Daoy (cell line): ENCODE measurements around the gene KIAA1549. TPM values are rescaled to one million over a fixed set of nuclear protein-coding genes. Genes with fewer than 3 reads are reported as not detected.

Experiments
- DNase-seq: peaks from one replicate; pipeline ENCODE4 v3.0.0-alpha.2; 2015; ENCODE audit warnings: low read depth
- total RNA-seq: library from RNA; depleted of rRNA; stranded (reverse); fragments of >200 nt; shearing (Covaris generic); gene quantifications from 2 replicates; pipeline ENCODE4 v1.2.3, GENCODE V29; 2014

Gene KIAA1549
- total RNA-seq, 1 experiment from 2014 or later = 1.8 TPM

- no peak for DNase-seq
Observed at GRCh38 chr7:138907201-138907847, 73.9 kb downstream of the KIAA1549 start.

- DNase-seq = no peak
Observed at GRCh38 chr7:138903859-138904435, 77.2 kb downstream of the KIAA1549 start.

GRCh38 chr7:138903186-138903820 lies 77.9 kb downstream of the KIAA1549 start:
- DNase-seq = no peak

GRCh38 chr7:138902161-138902560 lies 79.0 kb downstream of the KIAA1549 start:
- DNase-seq = no peak

GRCh38 chr7:138900035-138900828 lies 81.0 kb downstream of the KIAA1549 start:
- DNase-seq = peak; percentile 80

GRCh38 chr7:138898802-138899201 lies 82.4 kb downstream of the KIAA1549 start:
- DNase-seq = no peak

- DNase-seq = peak; percentile 22
Observed at GRCh38 chr7:138898255-138898654, 82.9 kb downstream of the KIAA1549 start.

GRCh38 chr7:138895679-138896078 lies 85.5 kb downstream of the KIAA1549 start:
- DNase-seq = no peak

- no peak for DNase-seq
Observed at GRCh38 chr7:138893258-138893657, 87.9 kb downstream of the KIAA1549 start.

GRCh38 chr7:138892812-138893211 lies 88.4 kb downstream of the KIAA1549 start:
- DNase-seq = no peak

GRCh38 chr7:138892006-138892630 lies 89.1 kb downstream of the KIAA1549 start:
- DNase-seq = no peak

- peak; percentile 35 for DNase-seq
Observed at GRCh38 chr7:138891446-138891810, 89.8 kb downstream of the KIAA1549 start.

GRCh38 chr7:138890499-138891445 lies 90.4 kb downstream of the KIAA1549 start:
- peak; percentile 82 for DNase-seq

- DNase-seq = peak; percentile 34
Observed at GRCh38 chr7:138889582-138890498, 91.3 kb downstream of the KIAA1549 start.

GRCh38 chr7:138887872-138888656 lies 93.1 kb downstream of the KIAA1549 start:
- no peak for DNase-seq

GRCh38 chr7:138887085-138887710 lies 94.0 kb downstream of the KIAA1549 start:
- DNase-seq = no peak

- DNase-seq = peak; percentile 42
Observed at GRCh38 chr7:138886501-138886917, 94.7 kb downstream of the KIAA1549 start.

- DNase-seq = no peak
Observed at GRCh38 chr7:138885383-138886147, 95.6 kb downstream of the KIAA1549 start.
